ENCODE measurements around the gene GOLGA5. TPM values are rescaled to one million over a fixed set of nuclear protein-coding genes. Genes with fewer than 3 reads are reported as not detected.

GOLGA5 gene
- total RNA-seq, 1 donor, result 73.1 TPM

DNA sequence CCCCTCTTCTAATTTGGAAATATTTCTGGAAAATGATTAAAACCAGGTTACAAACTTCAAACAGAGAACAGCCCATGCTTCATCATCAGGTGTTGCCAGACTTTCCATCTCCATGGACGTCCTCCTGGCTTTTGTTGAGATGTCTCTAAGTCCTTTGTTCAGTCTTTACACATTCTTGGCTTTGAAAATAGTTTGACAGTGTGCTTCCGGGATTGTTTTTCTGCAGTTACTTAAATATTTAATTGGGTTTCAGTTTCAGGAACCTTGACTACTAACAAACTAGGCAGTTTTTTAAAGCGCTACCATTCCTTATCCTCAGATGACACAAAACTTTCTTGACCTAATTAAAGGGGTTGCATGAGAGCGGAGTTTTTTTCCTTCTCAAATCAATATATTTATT, 47.8 kb downstream of the GOLGA5 start:
- H3K36me3 ChIP-seq (ENCODE audit: insufficient read depth, low read length), result peaks cover 47% of the 10 kb centered on the region
- no peaks in the 10 kb centered on the region for H3K9me3 ChIP-seq (ENCODE audit: low read depth, low read length)
- no peaks in the 10 kb centered on the region for H3K79me2 ChIP-seq (ENCODE audit: insufficient read depth, low read length)
- no peak overlapping the region for H3K4me2 ChIP-seq (ENCODE audit: insufficient read depth, low read length)
- no peak overlapping the region for H3K4me3 ChIP-seq (ENCODE audit: insufficient read depth, low read length)
- TF ChIP-seq, protein P1, sequence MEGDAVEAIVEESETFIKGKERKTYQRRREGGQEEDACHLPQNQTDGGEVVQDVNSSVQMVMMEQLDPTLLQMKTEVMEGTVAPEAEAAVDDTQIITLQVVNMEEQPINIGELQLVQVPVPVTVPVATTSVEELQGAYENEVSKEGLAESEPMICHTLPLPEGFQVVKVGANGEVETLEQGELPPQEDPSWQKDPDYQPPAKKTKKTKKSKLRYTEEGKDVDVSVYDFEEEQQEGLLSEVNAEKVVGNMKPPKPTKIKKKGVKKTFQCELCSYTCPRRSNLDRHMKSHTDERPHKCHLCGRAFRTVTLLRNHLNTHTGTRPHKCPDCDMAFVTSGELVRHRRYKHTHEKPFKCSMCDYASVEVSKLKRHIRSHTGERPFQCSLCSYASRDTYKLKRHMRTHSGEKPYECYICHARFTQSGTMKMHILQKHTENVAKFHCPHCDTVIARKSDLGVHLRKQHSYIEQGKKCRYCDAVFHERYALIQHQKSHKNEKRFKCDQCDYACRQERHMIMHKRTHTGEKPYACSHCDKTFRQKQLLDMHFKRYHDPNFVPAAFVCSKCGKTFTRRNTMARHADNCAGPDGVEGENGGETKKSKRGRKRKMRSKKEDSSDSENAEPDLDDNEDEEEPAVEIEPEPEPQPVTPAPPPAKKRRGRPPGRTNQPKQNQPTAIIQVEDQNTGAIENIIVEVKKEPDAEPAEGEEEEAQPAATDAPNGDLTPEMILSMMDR (IDR thresholded peaks at IDR 0.05; ENCODE audit: extremely low read depth, low read depth, low read length), result no peak
- H3K27ac ChIP-seq (ENCODE audit: low read depth, low read length), result no peak overlapping the region
- no peaks in the 10 kb centered on the region for H4K20me1 ChIP-seq (ENCODE audit: insufficient read depth, low read length)
- no peak overlapping the region for H2AFZ ChIP-seq (ENCODE audit: low read length)
- no peaks in the 10 kb centered on the region for H3K27me3 ChIP-seq (ENCODE audit: insufficient read depth, low read length)
- peaks cover 4% of the 10 kb centered on the region for H3K4me1 ChIP-seq (ENCODE audit: insufficient read depth, low read length)
- DNase-seq (ENCODE audit: insufficient read length, low spot score, missing footprints), result no peak

DNA sequence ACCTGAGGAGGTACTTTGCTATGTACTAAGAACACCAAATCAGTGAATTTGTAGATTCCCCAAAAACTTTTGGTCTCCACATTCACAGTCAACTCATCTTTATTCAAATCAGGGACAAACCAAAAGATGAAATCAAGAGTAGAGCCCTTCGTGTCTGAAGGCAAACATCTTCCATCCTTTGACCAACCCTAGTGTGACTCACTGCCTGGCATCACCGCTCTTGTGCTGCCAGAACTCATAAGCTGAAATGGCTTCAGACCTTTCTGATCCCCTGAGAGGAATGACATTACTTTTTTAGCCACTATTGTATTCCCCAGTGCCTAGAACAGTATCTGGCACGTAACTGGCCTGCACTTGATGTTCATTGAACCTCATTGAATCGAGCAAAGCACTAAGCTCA, 50.1 kb downstream of the GOLGA5 start:
- no peak overlapping the region for H3K27ac ChIP-seq (ENCODE audit: low read depth, low read length)
- DNase-seq (ENCODE audit: insufficient read length, low spot score, missing footprints), result no peak
- H3K79me2 ChIP-seq (ENCODE audit: insufficient read depth, low read length), result no peaks in the 10 kb centered on the region
- H3K4me3 ChIP-seq (ENCODE audit: insufficient read depth, low read length), result no peak overlapping the region
- H3K36me3 ChIP-seq (ENCODE audit: insufficient read depth, low read length), result peaks cover 30% of the 10 kb centered on the region
- TF ChIP-seq, protein P1 (IDR thresholded peaks at IDR 0.05; ENCODE audit: extremely low read depth, low read depth, low read length), result no peak
- H2AFZ ChIP-seq (ENCODE audit: low read length), result no peak overlapping the region
- no peaks in the 10 kb centered on the region for H3K9me3 ChIP-seq (ENCODE audit: low read depth, low read length)
- no peaks in the 10 kb centered on the region for H3K27me3 ChIP-seq (ENCODE audit: insufficient read depth, low read length)
- H3K4me1 ChIP-seq (ENCODE audit: insufficient read depth, low read length), result peaks cover 6% of the 10 kb centered on the region
- H3K4me2 ChIP-seq (ENCODE audit: insufficient read depth, low read length), result no peak overlapping the region
- no peaks in the 10 kb centered on the region for H4K20me1 ChIP-seq (ENCODE audit: insufficient read depth, low read length)

DNA sequence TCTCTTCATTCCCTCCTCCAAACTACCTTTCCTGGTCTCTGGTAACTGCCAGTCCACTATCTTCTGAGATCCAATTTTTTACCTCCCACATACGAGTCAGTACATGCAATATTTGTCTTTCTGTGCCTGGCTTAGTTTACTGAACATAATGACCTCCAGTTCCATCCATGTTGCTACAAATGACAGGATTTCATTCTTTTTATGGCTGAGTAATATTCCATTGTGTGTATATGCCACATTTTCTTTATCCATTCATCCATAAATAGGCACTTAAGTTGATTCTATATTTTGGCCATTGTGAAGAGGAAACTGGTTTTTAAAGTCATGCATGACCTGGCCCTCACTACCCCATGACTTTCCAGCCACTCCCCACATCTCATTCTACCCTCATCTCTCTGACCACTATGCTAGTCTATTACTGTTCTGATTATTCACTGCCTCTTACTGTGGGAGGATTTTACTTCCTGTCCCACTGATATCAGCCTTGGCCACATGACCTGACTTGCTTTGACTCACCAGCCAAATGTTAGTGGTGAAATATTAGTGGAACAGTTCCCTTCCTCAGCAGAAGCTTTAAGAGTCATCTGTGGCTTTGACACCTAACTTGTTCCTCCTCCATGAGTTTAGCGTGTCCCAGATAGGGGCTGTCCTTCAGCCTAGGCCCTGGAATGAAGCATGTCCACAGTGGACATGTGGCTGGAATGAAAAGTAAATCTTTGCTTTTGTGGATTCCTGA, 52.2 kb downstream of the GOLGA5 start:
- H3K36me3 ChIP-seq (ENCODE audit: insufficient read depth, low read length), result peaks cover 10% of the 10 kb centered on the region
- TF ChIP-seq, protein P1 (IDR thresholded peaks at IDR 0.05; ENCODE audit: extremely low read depth, low read depth, low read length), result no peak
- no peak overlapping the region for H3K4me3 ChIP-seq (ENCODE audit: insufficient read depth, low read length)
- H3K9me3 ChIP-seq (ENCODE audit: low read depth, low read length), result no peaks in the 10 kb centered on the region
- H3K27me3 ChIP-seq (ENCODE audit: insufficient read depth, low read length), result no peaks in the 10 kb centered on the region
- DNase-seq (ENCODE audit: insufficient read length, low spot score, missing footprints), result peak; percentile 89
- H3K79me2 ChIP-seq (ENCODE audit: insufficient read depth, low read length), result no peaks in the 10 kb centered on the region
- no peak overlapping the region for H2AFZ ChIP-seq (ENCODE audit: low read length)
- H3K4me1 ChIP-seq (ENCODE audit: insufficient read depth, low read length), result peaks cover 6% of the 10 kb centered on the region
- peak overlapping the region; percentile 4 for H3K27ac ChIP-seq (ENCODE audit: low read depth, low read length)
- H3K4me2 ChIP-seq (ENCODE audit: insufficient read depth, low read length), result no peak overlapping the region
- no peaks in the 10 kb centered on the region for H4K20me1 ChIP-seq (ENCODE audit: insufficient read depth, low read length)

DNA sequence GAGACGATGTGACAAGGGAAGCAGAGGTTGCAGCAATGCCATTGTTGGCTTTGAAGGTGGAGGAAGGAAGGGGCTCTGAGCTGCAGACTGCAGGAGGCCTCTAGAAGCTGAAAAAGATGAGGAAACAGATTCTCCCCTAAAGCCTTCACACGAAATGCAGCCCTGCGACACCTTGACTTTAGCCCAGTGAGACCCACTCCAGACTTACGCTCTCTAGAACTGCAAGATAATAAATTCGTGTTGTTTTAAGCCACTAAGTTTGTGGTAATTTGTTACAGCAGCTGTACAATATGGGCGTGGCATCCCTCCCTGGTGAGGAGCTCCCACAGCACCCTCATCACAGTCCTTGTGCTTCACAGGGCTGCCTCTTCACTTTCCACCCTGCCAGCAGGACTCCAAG, 53.2 kb downstream of the GOLGA5 start:
- H3K27ac ChIP-seq (ENCODE audit: low read depth, low read length), result no peak overlapping the region
- TF ChIP-seq, protein P1 (IDR thresholded peaks at IDR 0.05; ENCODE audit: extremely low read depth, low read depth, low read length), result no peak
- DNase-seq (ENCODE audit: insufficient read length, low spot score, missing footprints), result no peak

More for the DNA sequence above, 53.2 kb downstream of the GOLGA5 start:
- Histone ChIP-seq H3K27me3 (ENCODE audit: insufficient read depth, low read length) (no peaks in the 10 kb centered on the region), H3K79me2 (ENCODE audit: insufficient read depth, low read length) (no peaks in the 10 kb centered on the region), H3K4me1 (ENCODE audit: insufficient read depth, low read length) (peaks cover 6% of the 10 kb centered on the region), H3K4me3 (ENCODE audit: insufficient read depth, low read length) (no peak overlapping the region), H3K9me3 (ENCODE audit: low read depth, low read length) (no peaks in the 10 kb centered on the region), H3K4me2 (ENCODE audit: insufficient read depth, low read length) (no peak overlapping the region), H2AFZ (ENCODE audit: low read length) (no peak overlapping the region), H3K36me3 (ENCODE audit: insufficient read depth, low read length) (peaks cover under 1% of the 10 kb centered on the region), H4K20me1 (ENCODE audit: insufficient read depth, low read length) (no peaks in the 10 kb centered on the region)
